ENCODE data around the gene SETBP1.

SETBP1 gene

GRCh38 chr18:44821924-44822323 lies 141.2 kb downstream of the SETBP1 start:
- DNase-seq = no peak

GRCh38 chr18:44823286-44823685 lies 142.6 kb downstream of the SETBP1 start:
- no peak for DNase-seq

- DNase-seq = no peak
These were observed 143.1 kb downstream of the SETBP1 start for GRCh38 chr18:44823782-44824181.

- no peak for DNase-seq
These were observed 144.2 kb downstream of the SETBP1 start for GRCh38 chr18:44824884-44825283.

GRCh38 chr18:44826418-44827259 lies 146.0 kb downstream of the SETBP1 start:
- DNase-seq = peak in 1 of 2 experiments; percentile 12

GRCh38 chr18:44828080-44828479 lies 147.4 kb downstream of the SETBP1 start:
- no peak for DNase-seq

GRCh38 chr18:44830581-44830980 lies 149.9 kb downstream of the SETBP1 start:
- DNase-seq = no peak

GRCh38 chr18:44833786-44834185 lies 153.1 kb downstream of the SETBP1 start:
- DNase-seq = no peak

- DNase-seq = peak in 1 of 2 experiments; percentile 4
These were observed 154.3 kb downstream of the SETBP1 start for GRCh38 chr18:44834867-44835469.

- no peak for DNase-seq
These were observed 155.0 kb downstream of the SETBP1 start for GRCh38 chr18:44835703-44836102.

- DNase-seq = no peak
These were observed 155.6 kb downstream of the SETBP1 start for GRCh38 chr18:44836263-44836662.

- no peak for DNase-seq
These were observed 156.9 kb downstream of the SETBP1 start for GRCh38 chr18:44837482-44838180.

- peak; percentile 94 to 95 for DNase-seq
These were observed 158.4 kb downstream of the SETBP1 start for GRCh38 chr18:44838971-44839666.

- DNase-seq = no peak
These were observed 159.5 kb downstream of the SETBP1 start for GRCh38 chr18:44840058-44840790.

- DNase-seq = no peak
These were observed 160.5 kb downstream of the SETBP1 start for GRCh38 chr18:44841221-44841620.

- no peak for DNase-seq
These were observed 161.3 kb downstream of the SETBP1 start for GRCh38 chr18:44841752-44842587.

- no peak for DNase-seq
These were observed 162.1 kb downstream of the SETBP1 start for GRCh38 chr18:44842588-44843412.

- DNase-seq = no peak
These were observed 163.8 kb downstream of the SETBP1 start for GRCh38 chr18:44844486-44844885.

GRCh38 chr18:44846450-44846849 lies 165.8 kb downstream of the SETBP1 start:
- no peak for DNase-seq

GRCh38 chr18:44848644-44849335 lies 168.1 kb downstream of the SETBP1 start:
- no peak for DNase-seq

Measured in Kasumi-1 (cell line).